Measurements from ENCODE around the gene CACNA1C. TPM values are rescaled to one million over a fixed set of nuclear protein-coding genes. Genes with fewer than 3 reads are reported as not detected.

The CACNA1C gene
- polyA plus RNA-seq, 1 of the 3 experiments (the other 2 are of a cell fraction), result 1.5 TPM

DNA sequence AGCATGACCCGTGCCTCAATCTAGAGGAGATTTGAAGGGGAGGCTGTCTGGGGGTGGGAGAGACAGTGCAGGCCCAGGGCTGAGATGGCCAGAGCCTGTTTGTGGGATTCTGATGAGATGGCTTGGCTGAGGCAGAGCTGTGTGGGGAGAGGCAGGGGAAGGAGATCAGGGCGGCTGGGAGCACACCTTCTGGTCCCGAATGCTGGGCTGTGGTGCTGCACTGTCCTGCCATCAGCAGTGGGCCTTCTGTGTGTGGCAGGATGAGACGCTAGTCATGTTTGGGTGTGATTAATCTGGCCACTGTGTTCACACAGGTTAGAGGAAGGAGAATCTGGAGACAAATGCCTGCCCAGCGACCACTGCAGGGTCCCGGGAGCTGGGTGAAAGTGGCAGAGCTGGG is 300.9 kb downstream of the CACNA1C start:
- no peak overlapping the region for H2AFZ ChIP-seq (ENCODE audit: low read depth)
- no peak overlapping the region for H3K4me3 ChIP-seq (ENCODE audit: low read depth in 2 of 2, low read length in 1 of 2)
- H4K20me1 ChIP-seq (ENCODE audit: insufficient read depth), result no peaks in the 10 kb centered on the region
- 76% methylated on average over 4 of the region's 6 CpGs for WGBS (ENCODE audit: low lambda C conversion rate)
- POLR2A ChIA-PET, result no interaction called here
- H3K36me3 ChIP-seq (replicated peaks in 1 of 2; ENCODE audit: control insufficient read depth in 1 of 2, insufficient read depth in 2 of 2, low read length in 1 of 2), result no peaks in the 10 kb centered on the region
- no peaks in the 10 kb centered on the region for H3F3A ChIP-seq (replicated peaks; ENCODE audit: insufficient read depth)
- DNase-seq, result no peak
- no peaks in the 10 kb centered on the region for H3K9me3 ChIP-seq
- H3K4me2 ChIP-seq, result no peak overlapping the region
- H3K9ac ChIP-seq, result no peak overlapping the region
- TF ChIP-seq TAF1 (IDR thresholded peaks at IDR 0.05; ENCODE audit: borderline replicate concordance, low read depth, low read length) (no peak), MXI1 (IDR thresholded peaks at IDR 0.05; ENCODE audit: low read depth, low read length) (no peak), RAD21 (IDR thresholded peaks at IDR 0.05; ENCODE audit: low read length) (no peak), FOSL2 (IDR thresholded peaks at IDR 0.05; ENCODE audit: borderline replicate concordance, low read depth) (no peak), FOXJ3 (CRISPR knock-in tag; IDR thresholded peaks at IDR 0.05) (no peak), FOXM1 (IDR thresholded peaks at IDR 0.05; ENCODE audit: low read depth) (no peak), NFIC (IDR thresholded peaks at IDR 0.05; ENCODE audit: borderline replicate concordance) (no peak)
- TF ChIP-seq, protein P1, sequence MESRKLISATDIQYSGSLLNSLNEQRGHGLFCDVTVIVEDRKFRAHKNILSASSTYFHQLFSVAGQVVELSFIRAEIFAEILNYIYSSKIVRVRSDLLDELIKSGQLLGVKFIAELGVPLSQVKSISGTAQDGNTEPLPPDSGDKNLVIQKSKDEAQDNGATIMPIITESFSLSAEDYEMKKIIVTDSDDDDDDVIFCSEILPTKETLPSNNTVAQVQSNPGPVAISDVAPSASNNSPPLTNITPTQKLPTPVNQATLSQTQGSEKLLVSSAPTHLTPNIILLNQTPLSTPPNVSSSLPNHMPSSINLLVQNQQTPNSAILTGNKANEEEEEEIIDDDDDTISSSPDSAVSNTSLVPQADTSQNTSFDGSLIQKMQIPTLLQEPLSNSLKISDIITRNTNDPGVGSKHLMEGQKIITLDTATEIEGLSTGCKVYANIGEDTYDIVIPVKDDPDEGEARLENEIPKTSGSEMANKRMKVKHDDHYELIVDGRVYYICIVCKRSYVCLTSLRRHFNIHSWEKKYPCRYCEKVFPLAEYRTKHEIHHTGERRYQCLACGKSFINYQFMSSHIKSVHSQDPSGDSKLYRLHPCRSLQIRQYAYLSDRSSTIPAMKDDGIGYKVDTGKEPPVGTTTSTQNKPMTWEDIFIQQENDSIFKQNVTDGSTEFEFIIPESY (IDR thresholded peaks at IDR 0.05; ENCODE audit: borderline replicate concordance, low read depth), result no peak
- H3K79me2 ChIP-seq (ENCODE audit: insufficient read depth), result no peaks in the 10 kb centered on the region
- H3K9me2 ChIP-seq, result no peaks in the 10 kb centered on the region
- H3K27me3 ChIP-seq (ENCODE audit: insufficient read depth), result no peaks in the 10 kb centered on the region
- CTCF ChIA-PET, result interaction anchor here (1.1 kb wide), 1 partner anchor 11 kb away, joined by 3 read pairs; no protein-coding TSS in a partner anchor
- no peak overlapping the region for H3K27ac ChIP-seq (ENCODE audit: low read depth in 2 of 2, low read length in 1 of 2)
- H3K4me1 ChIP-seq (ENCODE audit: control insufficient read depth in 1 of 2, insufficient read depth in 2 of 2, low read depth in 1 of 2, low read length in 1 of 2), result peaks cover 11 to 22% of the 10 kb centered on the region in 2 experiments; a peak in 2 of 4 replicates

GRCh38 chr12:2354151-2354991 is 301.6 kb downstream of the CACNA1C start:
- no peak overlapping the region for H3K27ac ChIP-seq (ENCODE audit: low read depth in 2 of 2, low read length in 1 of 2)
- no peak overlapping the region for H3K4me2 ChIP-seq
- no peaks in the 10 kb centered on the region for H3K9me2 ChIP-seq
- WGBS (ENCODE audit: low lambda C conversion rate), result 75% methylated on average over 17 of the region's 19 CpGs
- H4K20me1 ChIP-seq (ENCODE audit: insufficient read depth), result no peaks in the 10 kb centered on the region
- no peak overlapping the region for H3K9ac ChIP-seq
- no peaks in the 10 kb centered on the region for H3K27me3 ChIP-seq (ENCODE audit: insufficient read depth)
- H3K79me2 ChIP-seq (ENCODE audit: insufficient read depth), result no peaks in the 10 kb centered on the region
- TF ChIP-seq SIN3A (IDR thresholded peaks at IDR 0.05; ENCODE audit: borderline replicate concordance, low read depth, low read length), result no peak
- no peak overlapping the region for H2AFZ ChIP-seq (ENCODE audit: low read depth)
- no peak for DNase-seq
- no peak overlapping the region for H3K4me3 ChIP-seq (ENCODE audit: low read depth in 2 of 2, low read length in 1 of 2)
- H3F3A ChIP-seq (replicated peaks; ENCODE audit: insufficient read depth), result no peaks in the 10 kb centered on the region
- ChIA-PET POLR2A (no interaction called here), CTCF (interaction anchor here (1.1 kb wide), 1 partner anchor 11 kb away, joined by 3 read pairs; no protein-coding TSS in a partner anchor)
- peaks cover 15 to 22% of the 10 kb centered on the region in 2 experiments; a peak in 2 of 4 replicates for H3K4me1 ChIP-seq (ENCODE audit: control insufficient read depth in 1 of 2, insufficient read depth in 2 of 2, low read depth in 1 of 2, low read length in 1 of 2)
- no peaks in the 10 kb centered on the region for H3K36me3 ChIP-seq (replicated peaks in 1 of 2; ENCODE audit: control insufficient read depth in 1 of 2, insufficient read depth in 2 of 2, low read length in 1 of 2)
- H3K9me3 ChIP-seq, result no peaks in the 10 kb centered on the region
